Neural cell (in vitro differentiated cells): ENCODE measurements around the gene RTN4R.
"Not testable (repeated sequence)": the region's sequence is repeated elsewhere in the genome, so short reads cannot be mapped to it uniquely, and the experiment has no call there.

Experiments used
- CTCF ChIP-seq: fragments of 450-650 bp; IDR thresholded peaks from 2 replicates; pipeline ENCODE4 v1.5.1; 2014; ENCODE audit warnings: antibody characterized with exemption, mild to moderate bottlenecking, moderate library complexity; ENCODE audit not compliant: poor library complexity, severe bottlenecking
- EP300 ChIP-seq: fragments of 450-650 bp; conservative IDR thresholded peaks from 2 replicates; pipeline ENCODE4 v1.6.1; 2014; ENCODE audit warnings: antibody characterized with exemption, mild to moderate bottlenecking, moderate library complexity; ENCODE audit not compliant: poor library complexity, severe bottlenecking
- EZH2 ChIP-seq: fragments of 200-600, 300-800 bp; shearing (Covaris generic), sonication (generic); IDR thresholded peaks from 2 replicates; pipeline ENCODE4 v1.6.1; 2014; ENCODE audit warnings: antibody characterized with exemption, low read length, borderline replicate concordance, mild to moderate bottlenecking; ENCODE audit not compliant: insufficient read depth, poor library complexity, severe bottlenecking
- MXI1 ChIP-seq: fragments of 450-650 bp; conservative IDR thresholded peaks from 2 replicates; pipeline ENCODE4 v1.6.1; 2014; ENCODE audit warnings: antibody characterized with exemption, mild to moderate bottlenecking; ENCODE audit not compliant: poor library complexity, severe bottlenecking
- POLR2AphosphoS5 ChIP-seq: IDR thresholded peaks from 2 replicates; pipeline ENCODE4 v1.6.1; 2012
- RAD21 ChIP-seq: fragments of 450-650 bp; conservative IDR thresholded peaks from 2 replicates; pipeline ENCODE4 v1.6.1; 2014; ENCODE audit warnings: antibody characterized with exemption, mild to moderate bottlenecking, moderate library complexity
- SMC3 ChIP-seq: fragments of 450-650 bp; conservative IDR thresholded peaks from 2 replicates; pipeline ENCODE4 v1.6.1; 2014; ENCODE audit warnings: antibody characterized with exemption, mild to moderate bottlenecking, moderate library complexity; ENCODE audit not compliant: poor library complexity
- TF ChIP-seq, protein P1 (sequence below): IDR thresholded peaks from 2 replicates; pipeline ENCODE4 v1.6.1; 2012; ENCODE audit warnings: borderline replicate concordance

GRCh38 chr22:20307448-20308447, 39.6 kb upstream of the RTN4R start:
- TF ChIP-seq MXI1, SMC3, EZH2, EP300, CTCF, POLR2AphosphoS5, RAD21: not testable (repeated sequence)
- TF ChIP-seq, protein P1, sequence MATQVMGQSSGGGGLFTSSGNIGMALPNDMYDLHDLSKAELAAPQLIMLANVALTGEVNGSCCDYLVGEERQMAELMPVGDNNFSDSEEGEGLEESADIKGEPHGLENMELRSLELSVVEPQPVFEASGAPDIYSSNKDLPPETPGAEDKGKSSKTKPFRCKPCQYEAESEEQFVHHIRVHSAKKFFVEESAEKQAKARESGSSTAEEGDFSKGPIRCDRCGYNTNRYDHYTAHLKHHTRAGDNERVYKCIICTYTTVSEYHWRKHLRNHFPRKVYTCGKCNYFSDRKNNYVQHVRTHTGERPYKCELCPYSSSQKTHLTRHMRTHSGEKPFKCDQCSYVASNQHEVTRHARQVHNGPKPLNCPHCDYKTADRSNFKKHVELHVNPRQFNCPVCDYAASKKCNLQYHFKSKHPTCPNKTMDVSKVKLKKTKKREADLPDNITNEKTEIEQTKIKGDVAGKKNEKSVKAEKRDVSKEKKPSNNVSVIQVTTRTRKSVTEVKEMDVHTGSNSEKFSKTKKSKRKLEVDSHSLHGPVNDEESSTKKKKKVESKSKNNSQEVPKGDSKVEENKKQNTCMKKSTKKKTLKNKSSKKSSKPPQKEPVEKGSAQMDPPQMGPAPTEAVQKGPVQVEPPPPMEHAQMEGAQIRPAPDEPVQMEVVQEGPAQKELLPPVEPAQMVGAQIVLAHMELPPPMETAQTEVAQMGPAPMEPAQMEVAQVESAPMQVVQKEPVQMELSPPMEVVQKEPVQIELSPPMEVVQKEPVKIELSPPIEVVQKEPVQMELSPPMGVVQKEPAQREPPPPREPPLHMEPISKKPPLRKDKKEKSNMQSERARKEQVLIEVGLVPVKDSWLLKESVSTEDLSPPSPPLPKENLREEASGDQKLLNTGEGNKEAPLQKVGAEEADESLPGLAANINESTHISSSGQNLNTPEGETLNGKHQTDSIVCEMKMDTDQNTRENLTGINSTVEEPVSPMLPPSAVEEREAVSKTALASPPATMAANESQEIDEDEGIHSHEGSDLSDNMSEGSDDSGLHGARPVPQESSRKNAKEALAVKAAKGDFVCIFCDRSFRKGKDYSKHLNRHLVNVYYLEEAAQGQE, result not testable (repeated sequence)
